WERI-Rb-1 (cell line): Measurements from ENCODE around the gene DNAI2.

ENCODE experiments used
- DNase-seq: peaks from one replicate; pipeline ENCODE4 v3.0.0-alpha.2; 2020
- H3K27ac ChIP-seq: fragments of 250-450 bp; sonication (Bioruptor Pico); 2 replicates; pipeline ENCODE4 v1.5.1; 2020; ENCODE audit warnings: mild to moderate bottlenecking, moderate library complexity
- H3K27me3 ChIP-seq: fragments of 250-450 bp; sonication (Bioruptor Pico); 2 replicates; pipeline ENCODE4 v1.5.1; 2021; ENCODE audit warnings: mild to moderate bottlenecking, low read depth, moderate library complexity; ENCODE audit not compliant: insufficient read depth, severe bottlenecking
- H3K36me3 ChIP-seq: fragments of 250-450 bp; sonication (Bioruptor Pico); 2 replicates; pipeline ENCODE4 v1.5.1; 2020; ENCODE audit warnings: mild to moderate bottlenecking, moderate library complexity
- H3K4me3 ChIP-seq: 2 replicates; pipeline ENCODE4 v1.5.1; 2011; ENCODE audit warnings: low read depth, mild to moderate bottlenecking, control low read depth, low read length
- H3K9me3 ChIP-seq: fragments of 250-450 bp; sonication (Bioruptor Pico); 2 replicates; pipeline ENCODE4 v1.5.1; 2021; ENCODE audit warnings: mild to moderate bottlenecking, moderate library complexity; ENCODE audit not compliant: severe bottlenecking
- CTCF ChIP-seq: IDR thresholded peaks from 2 replicates; pipeline ENCODE4 v1.5.1; 2011; ENCODE audit warnings: low read depth, mild to moderate bottlenecking, control low read depth, inconsistent platforms, low read length

The DNAI2 gene

GRCh38 chr17:74317071-74317470, 43.0 kb downstream of the DNAI2 start:
- no peak overlapping the region for H3K4me3 ChIP-seq

GRCh38 chr17:74318391-74318790, 44.4 kb downstream of the DNAI2 start:
- Histone ChIP-seq H3K4me3 (no peak overlapping the region), H3K27me3 (no peaks in the 10 kb centered on the region)
- no peak for TF ChIP-seq CTCF

More at GRCh38 chr17:74317071-74317470, 43.0 kb downstream of the DNAI2 start:
- H3K9me3 ChIP-seq = peaks cover 5% of the 10 kb centered on the region
- H3K36me3 ChIP-seq = no peaks in the 10 kb centered on the region
- no peak overlapping the region for H3K27ac ChIP-seq
- DNase-seq = no peak
- H3K27me3 ChIP-seq = no peaks in the 10 kb centered on the region
- no peak for TF ChIP-seq CTCF

GRCh38 chr17:74324521-74324920, 50.5 kb downstream of the DNAI2 start:
- Histone ChIP-seq H3K4me3 (no peak overlapping the region), H3K27ac (no peak overlapping the region), H3K9me3 (no peaks in the 10 kb centered on the region), H3K36me3 (no peaks in the 10 kb centered on the region), H3K27me3 (no peaks in the 10 kb centered on the region)
- no peak for DNase-seq
- no peak for TF ChIP-seq CTCF

More at GRCh38 chr17:74318391-74318790, 44.4 kb downstream of the DNAI2 start:
- DNase-seq = no peak
- H3K27ac ChIP-seq = no peak overlapping the region
- no peaks in the 10 kb centered on the region for H3K36me3 ChIP-seq
- no peaks in the 10 kb centered on the region for H3K9me3 ChIP-seq

GRCh38 chr17:74325376-74325742, 51.3 kb downstream of the DNAI2 start:
- DNase-seq = no peak
- Histone ChIP-seq H3K27me3 (no peaks in the 10 kb centered on the region), H3K4me3 (no peak overlapping the region), H3K9me3 (no peaks in the 10 kb centered on the region), H3K27ac (no peak overlapping the region), H3K36me3 (no peaks in the 10 kb centered on the region)
- TF ChIP-seq CTCF = no peak

GRCh38 chr17:74325743-74326379, 51.8 kb downstream of the DNAI2 start, which contains the start of gene KIF19:
Gene KIF19 (plus strand): TSS chr17:74326226. CDS start chr17:74326350, 124 bp downstream.
- no peak for DNase-seq
- Histone ChIP-seq H3K4me3 (no peak within 1 kb of the TSS), H3K9me3 (no peaks in the 10 kb centered on the region)

More at GRCh38 chr17:74325743-74326379, 51.8 kb downstream of the DNAI2 start, which contains the start of gene KIF19:
- Histone ChIP-seq H3K27ac (no peak within 1 kb of the TSS), H3K27me3 (no peaks in the 10 kb centered on the region), H3K36me3 (no peaks in the 10 kb centered on the region)
- no peak for TF ChIP-seq CTCF
